Right lobe of liver (tissue), 4 donors: Measurements from ENCODE around the gene BCR.

Experiments used
- CTCF ChIP-seq, 4 donors: fragments of 200-600 bp in 3 of 4; fragments of 450-650 bp in 1 of 4; IDR thresholded peaks; one replicate each; pipeline versions ENCODE4 v1.5.1 to v1.8.0; 2016 to 2022; ENCODE audit warnings: antibody characterized with exemption in 4 of 4, mild to moderate bottlenecking in 2 of 4
- POLR2A ChIP-seq: fragments of 450-650 bp; IDR thresholded peaks from one replicate; pipeline ENCODE4 v1.6.1; 2017; ENCODE audit warnings: antibody characterized with exemption, mild to moderate bottlenecking
- donor health status: DM: no; HTN: no; CAD: no.
- donor health status: DM: no; HTN: no; CAD: no.
- donor health status: DM: no; HTN: yes; CAD: no.

GRCh38 chr22:23179381-23180299 is 669 bp upstream of the BCR start:
- no peak for TF ChIP-seq CTCF (IDR thresholded peaks at IDR 0.05)
- TF ChIP-seq POLR2A = no peak
